ENCODE measurements around the gene FHIT.

Gene FHIT

DNA sequence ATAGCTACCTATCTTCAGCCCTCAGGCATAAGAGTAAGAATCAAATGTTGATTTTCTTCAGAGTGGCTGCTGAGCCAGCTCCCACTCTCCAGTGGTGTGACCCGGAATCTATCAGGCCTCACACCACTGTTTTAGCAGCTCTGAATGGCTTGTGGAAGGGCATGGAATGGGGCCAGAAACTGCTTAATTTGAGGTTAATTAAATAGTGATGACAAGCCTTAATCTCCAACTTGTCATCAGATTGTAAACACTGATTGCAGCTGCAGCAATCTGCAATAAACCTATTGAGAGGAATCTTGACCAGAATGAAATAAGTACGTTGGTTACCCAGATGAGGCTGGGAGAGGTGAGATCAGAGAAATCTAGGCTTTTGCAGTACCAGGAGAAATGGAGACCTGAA, 317.4 kb downstream of the FHIT start:
- no peaks in the 10 kb centered on the region for H4K20me1 ChIP-seq (ENCODE audit: insufficient read depth, low read length)
- no peaks in the 10 kb centered on the region for H3K36me3 ChIP-seq (replicated peaks; ENCODE audit: low read depth, low read length)
- H3K9ac ChIP-seq (ENCODE audit: low read length): no peak overlapping the region
- H3K4me2 ChIP-seq (ENCODE audit: low read length): no peak overlapping the region
- H2AFZ ChIP-seq (ENCODE audit: low read depth, low read length): no peak overlapping the region
- H3K27ac ChIP-seq (ENCODE audit: low read length): no peak overlapping the region
- TF ChIP-seq EZH2phosphoT487 (IDR thresholded peaks at IDR 0.05; ENCODE audit: low read depth): no peak
- TF ChIP-seq, protein P1, sequence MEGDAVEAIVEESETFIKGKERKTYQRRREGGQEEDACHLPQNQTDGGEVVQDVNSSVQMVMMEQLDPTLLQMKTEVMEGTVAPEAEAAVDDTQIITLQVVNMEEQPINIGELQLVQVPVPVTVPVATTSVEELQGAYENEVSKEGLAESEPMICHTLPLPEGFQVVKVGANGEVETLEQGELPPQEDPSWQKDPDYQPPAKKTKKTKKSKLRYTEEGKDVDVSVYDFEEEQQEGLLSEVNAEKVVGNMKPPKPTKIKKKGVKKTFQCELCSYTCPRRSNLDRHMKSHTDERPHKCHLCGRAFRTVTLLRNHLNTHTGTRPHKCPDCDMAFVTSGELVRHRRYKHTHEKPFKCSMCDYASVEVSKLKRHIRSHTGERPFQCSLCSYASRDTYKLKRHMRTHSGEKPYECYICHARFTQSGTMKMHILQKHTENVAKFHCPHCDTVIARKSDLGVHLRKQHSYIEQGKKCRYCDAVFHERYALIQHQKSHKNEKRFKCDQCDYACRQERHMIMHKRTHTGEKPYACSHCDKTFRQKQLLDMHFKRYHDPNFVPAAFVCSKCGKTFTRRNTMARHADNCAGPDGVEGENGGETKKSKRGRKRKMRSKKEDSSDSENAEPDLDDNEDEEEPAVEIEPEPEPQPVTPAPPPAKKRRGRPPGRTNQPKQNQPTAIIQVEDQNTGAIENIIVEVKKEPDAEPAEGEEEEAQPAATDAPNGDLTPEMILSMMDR (IDR thresholded peaks at IDR 0.05; ENCODE audit: low read depth, low read length): no peak
- no peaks in the 10 kb centered on the region for H3K27me3 ChIP-seq (ENCODE audit: low read depth, low read length)
- no peaks in the 10 kb centered on the region for H3K79me2 ChIP-seq (ENCODE audit: low read length)
- H3K9me3 ChIP-seq (ENCODE audit: insufficient read depth, low read length): no peaks in the 10 kb centered on the region
- no peaks in the 10 kb centered on the region for H3K4me1 ChIP-seq (ENCODE audit: low read length)
- no peak overlapping the region for H3K4me3 ChIP-seq (ENCODE audit: low read length)

DNA sequence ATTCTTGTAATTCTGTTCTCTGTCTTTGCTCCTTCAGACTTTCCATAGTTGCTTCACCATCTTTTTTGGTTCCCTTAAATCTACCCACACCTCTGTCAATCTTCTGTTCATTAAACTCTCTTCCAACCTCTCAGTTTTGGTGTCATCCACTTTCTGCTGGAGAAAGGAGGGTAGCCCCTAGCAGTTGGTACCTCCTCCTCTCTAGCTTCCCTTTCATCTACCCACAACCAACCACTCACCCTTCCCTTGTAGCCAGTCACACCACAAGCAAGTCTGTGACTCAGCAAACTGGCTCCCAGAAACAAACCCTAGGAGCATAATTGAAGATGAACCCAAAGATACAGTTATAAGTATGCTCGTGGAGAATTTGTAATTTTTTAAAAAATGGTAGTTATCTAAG, 318.6 kb downstream of the FHIT start:
- H3K4me2 ChIP-seq (ENCODE audit: low read length): no peak overlapping the region
- no peaks in the 10 kb centered on the region for H3K27me3 ChIP-seq (ENCODE audit: low read depth, low read length)
- no peaks in the 10 kb centered on the region for H4K20me1 ChIP-seq (ENCODE audit: insufficient read depth, low read length)
- no peaks in the 10 kb centered on the region for H3K36me3 ChIP-seq (replicated peaks; ENCODE audit: low read depth, low read length)
- no peak overlapping the region for H3K4me3 ChIP-seq (ENCODE audit: low read length)
- H3K79me2 ChIP-seq (ENCODE audit: low read length): no peaks in the 10 kb centered on the region
- no peak overlapping the region for H2AFZ ChIP-seq (ENCODE audit: low read depth, low read length)
- H3K27ac ChIP-seq (ENCODE audit: low read length): no peak overlapping the region
- H3K9ac ChIP-seq (ENCODE audit: low read length): no peak overlapping the region
- H3K9me3 ChIP-seq (ENCODE audit: insufficient read depth, low read length): no peaks in the 10 kb centered on the region
- TF ChIP-seq EZH2phosphoT487 (IDR thresholded peaks at IDR 0.05; ENCODE audit: low read depth): no peak
- TF ChIP-seq, protein P1 (IDR thresholded peaks at IDR 0.05; ENCODE audit: low read depth, low read length): no peak
- H3K4me1 ChIP-seq (ENCODE audit: low read length): no peaks in the 10 kb centered on the region

DNA sequence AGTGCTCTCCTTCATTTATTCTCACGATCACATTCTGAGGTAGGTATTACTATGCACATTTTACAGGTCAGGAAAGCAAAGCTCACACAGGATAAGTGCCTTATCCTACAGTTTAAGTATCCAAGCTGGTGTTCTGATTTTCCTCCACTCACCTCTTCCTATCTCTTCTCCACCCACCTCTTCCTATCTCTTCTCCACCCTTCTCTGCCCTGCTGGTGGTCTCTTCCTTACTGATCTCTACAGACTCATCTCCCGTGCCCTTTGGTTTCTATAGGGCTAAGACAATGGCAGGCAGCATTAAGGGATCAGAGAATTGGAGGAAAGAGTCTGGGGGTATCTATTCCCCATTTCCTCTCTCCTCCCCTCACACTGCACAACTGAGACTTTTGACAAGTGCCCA, 319.1 kb downstream of the FHIT start:
- Histone ChIP-seq H3K27ac (ENCODE audit: low read length) (no peak overlapping the region), H4K20me1 (ENCODE audit: insufficient read depth, low read length) (no peaks in the 10 kb centered on the region), H3K79me2 (ENCODE audit: low read length) (no peaks in the 10 kb centered on the region), H3K36me3 (replicated peaks; ENCODE audit: low read depth, low read length) (no peaks in the 10 kb centered on the region), H3K9me3 (ENCODE audit: insufficient read depth, low read length) (no peaks in the 10 kb centered on the region), H3K4me1 (ENCODE audit: low read length) (no peaks in the 10 kb centered on the region), H3K4me3 (ENCODE audit: low read length) (no peak overlapping the region), H2AFZ (ENCODE audit: low read depth, low read length) (no peak overlapping the region), H3K4me2 (ENCODE audit: low read length) (no peak overlapping the region), H3K27me3 (ENCODE audit: low read depth, low read length) (no peaks in the 10 kb centered on the region), H3K9ac (ENCODE audit: low read length) (no peak overlapping the region)
- TF ChIP-seq EZH2phosphoT487 (IDR thresholded peaks at IDR 0.05; ENCODE audit: low read depth): no peak
- TF ChIP-seq, protein P1 (IDR thresholded peaks at IDR 0.05; ENCODE audit: low read depth, low read length): no peak

DNA sequence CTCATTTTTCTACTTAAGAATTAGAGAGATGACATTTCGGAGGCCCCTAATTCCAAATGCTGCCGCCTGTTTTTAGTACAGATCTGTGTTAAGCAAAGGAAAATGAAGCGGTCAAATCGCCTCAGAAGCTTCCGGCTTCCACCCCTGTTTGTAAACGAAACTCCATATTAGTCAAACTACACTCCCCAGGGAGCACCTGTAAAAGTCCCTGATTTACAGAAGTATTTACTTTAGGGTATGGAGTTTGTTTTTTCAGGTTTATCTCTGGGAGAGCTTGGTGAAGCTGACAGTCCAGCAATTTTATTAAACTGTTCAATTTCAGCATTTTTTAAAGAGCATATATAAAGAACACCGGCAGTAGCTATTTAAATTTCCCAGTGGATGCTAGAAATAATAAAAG, 319.8 kb downstream of the FHIT start:
- TF ChIP-seq EZH2phosphoT487 (IDR thresholded peaks at IDR 0.05; ENCODE audit: low read depth): no peak
- TF ChIP-seq, protein P1 (IDR thresholded peaks at IDR 0.05; ENCODE audit: low read depth, low read length): no peak
- Histone ChIP-seq H3K27me3 (ENCODE audit: low read depth, low read length) (no peaks in the 10 kb centered on the region), H3K9me3 (ENCODE audit: insufficient read depth, low read length) (no peaks in the 10 kb centered on the region), H3K4me3 (ENCODE audit: low read length) (no peak overlapping the region), H4K20me1 (ENCODE audit: insufficient read depth, low read length) (no peaks in the 10 kb centered on the region), H3K36me3 (replicated peaks; ENCODE audit: low read depth, low read length) (no peaks in the 10 kb centered on the region), H3K9ac (ENCODE audit: low read length) (no peak overlapping the region), H2AFZ (ENCODE audit: low read depth, low read length) (no peak overlapping the region), H3K4me2 (ENCODE audit: low read length) (no peak overlapping the region), H3K27ac (ENCODE audit: low read length) (no peak overlapping the region), H3K79me2 (ENCODE audit: low read length) (no peaks in the 10 kb centered on the region), H3K4me1 (ENCODE audit: low read length) (no peaks in the 10 kb centered on the region)
